Mesendoderm (in vitro differentiated cells): ENCODE measurements around the gene ALG9. TPM values are rescaled to one million over a fixed set of nuclear protein-coding genes. Genes with fewer than 3 reads are reported as not detected.

ENCODE experiments used
- DNase-seq: peaks from one replicate; pipeline ENCODE4 v3.0.0; 2013
- H2AK5ac ChIP-seq: 2 replicates; pipeline ENCODE4 v1.6.1; 2013; ENCODE audit warnings: low read length, inconsistent platforms
- H2BK120ac ChIP-seq: 2 replicates; pipeline ENCODE4 v1.6.1; 2013; ENCODE audit warnings: low read depth, mild to moderate bottlenecking, low read length, moderate library complexity, mixed read lengths
- H2BK15ac ChIP-seq: replicated peaks from 2 replicates; pipeline ENCODE4 v1.6.1; 2013; ENCODE audit warnings: low read depth, mild to moderate bottlenecking, moderate library complexity
- H2BK5ac ChIP-seq: 2 replicates; pipeline ENCODE4 v1.6.1; 2013; ENCODE audit warnings: low read length, inconsistent platforms
- H3K18ac ChIP-seq: 2 replicates; pipeline ENCODE4 v1.6.1; 2013; ENCODE audit warnings: mild to moderate bottlenecking, low read length, mixed read lengths
- H3K23ac ChIP-seq: one replicate; pipeline ENCODE4 v1.6.1; 2013; ENCODE audit warnings: low read length
- H3K27ac ChIP-seq: 2 replicates; pipeline ENCODE4 v1.5.1; 2013; ENCODE audit warnings: low read depth, mild to moderate bottlenecking, inconsistent platforms, low read length, moderate library complexity
- H3K27me3 ChIP-seq: 2 replicates; pipeline ENCODE4 v1.6.1; 2013; ENCODE audit warnings: low read length, control low read depth, mild to moderate bottlenecking, inconsistent platforms; ENCODE audit not compliant: insufficient read depth, poor library complexity
- H3K36me3 ChIP-seq: 2 replicates; pipeline ENCODE4 v1.6.1; 2013; ENCODE audit warnings: low read length, inconsistent platforms; ENCODE audit not compliant: control insufficient read depth, insufficient read depth
- H3K4ac ChIP-seq: one replicate; pipeline ENCODE4 v1.6.1; 2013; ENCODE audit warnings: low read depth, mild to moderate bottlenecking, low read length, moderate library complexity
- H3K4me1 ChIP-seq: 2 replicates; pipeline ENCODE4 v1.6.1; 2013; ENCODE audit warnings: low read depth, low read length, inconsistent platforms; ENCODE audit not compliant: control insufficient read depth
- H3K4me2 ChIP-seq: 2 replicates; pipeline ENCODE4 v1.6.1; 2013; ENCODE audit warnings: low read length
- H3K4me3 ChIP-seq: 2 replicates; pipeline ENCODE4 v1.5.1; 2013; ENCODE audit warnings: mild to moderate bottlenecking, low read length
- H3K56ac ChIP-seq: one replicate; pipeline ENCODE4 v1.6.1; 2013; ENCODE audit warnings: low read length
- H3K79me1 ChIP-seq: 2 replicates; pipeline ENCODE4 v1.6.1; 2013; ENCODE audit warnings: low read length, inconsistent platforms
- H3K79me2 ChIP-seq: 2 replicates; pipeline ENCODE4 v1.6.1; 2013; ENCODE audit warnings: mild to moderate bottlenecking, low read length; ENCODE audit not compliant: control insufficient read depth, insufficient read depth
- H3K9ac ChIP-seq: 2 replicates; pipeline ENCODE4 v1.6.1; 2013; ENCODE audit warnings: low read length, inconsistent platforms
- H4K5ac ChIP-seq: one replicate; pipeline ENCODE4 v1.6.1; 2013; ENCODE audit warnings: low read length
- H4K8ac ChIP-seq: one replicate; pipeline ENCODE4 v1.6.1; 2013; ENCODE audit warnings: low read depth, mild to moderate bottlenecking, control low read depth, low read length, moderate library complexity
- WGBS: extraction: QIAGEN DNeasy Blood & Tissue Kit; methylation state at CpG from one replicate; pipeline ENCODE4 v1.1.7; 2013; ENCODE audit warnings: low lambda C conversion rate, missing lambda C conversion rate; ENCODE audit not compliant: insufficient coverage; ENCODE audit errors: extremely low coverage; 5-methylcytosine and 5-hydroxymethylcytosine counted together
- polyA plus RNA-seq, 2 experiments: library from polyadenylated mRNA; stranded (reverse); fragments of 200-250 nt; gene quantifications; one replicate each; pipeline ENCODE4 v1.2.3, GENCODE V29; 2013

Gene ALG9
- polyA plus RNA-seq (2013, experiment 1 of 2), result 36.5 TPM
- 34.0 TPM for polyA plus RNA-seq (2013, experiment 2 of 2)

- Histone ChIP-seq H4K5ac (peak within 1 kb of the TSS; percentile 2), H2BK120ac (no peak within 1 kb of the TSS), H3K18ac (peak within 1 kb of the TSS; percentile 72), H2BK15ac (no peak within 1 kb of the TSS), H3K27me3 (no peaks in the 10 kb centered on the region), H3K27ac (peak within 1 kb of the TSS; percentile 88), H3K79me2 (no peaks in the 10 kb centered on the region), H3K4me1 (no peaks in the 10 kb centered on the region), H3K36me3 (no peaks in the 10 kb centered on the region), H2BK5ac (no peak within 1 kb of the TSS), H3K4me3 (peak within 1 kb of the TSS; percentile 77), H3K9ac (peak within 1 kb of the TSS; percentile 88), H3K23ac (no peak within 1 kb of the TSS), H3K4ac (no peak within 1 kb of the TSS), H3K4me2 (peak within 1 kb of the TSS; percentile 70), H2AK5ac (no peak within 1 kb of the TSS), H3K56ac (peak within 1 kb of the TSS; percentile 93), H3K79me1 (no peaks in the 10 kb centered on the region), H4K8ac (peak within 1 kb of the TSS; percentile 67)
- DNase-seq, result peak; percentile 90
- no CpG with 5 or more reads among the region's 51 CpGs for WGBS
These were observed at the start of gene ALG9 for GRCh38 chr11:111870886-111871692. ALG9 (minus strand) TSS chr11:111871581; CDS start chr11:111871482, 99 bp downstream.

DNA sequence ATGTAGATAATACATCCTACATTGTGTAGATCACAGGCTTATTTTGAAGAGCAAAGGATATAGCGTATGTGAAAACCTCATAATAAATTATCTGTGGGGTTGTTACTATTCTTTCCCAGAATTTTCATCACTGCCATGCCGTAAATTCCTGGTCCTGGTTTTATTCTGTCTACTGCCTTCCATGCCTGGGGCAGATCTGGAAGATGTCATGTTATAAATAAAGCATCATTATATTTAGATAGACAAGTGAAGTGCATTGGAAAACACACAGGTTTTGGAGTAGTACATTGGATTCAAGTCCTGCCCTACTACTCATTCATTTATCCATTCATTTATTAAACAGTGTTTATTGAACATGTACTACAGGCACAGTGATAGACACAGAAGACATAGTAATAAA lies 49.5 kb upstream of the ALG9 start:
- DNase-seq, result no peak
- no peak overlapping the region for H4K5ac ChIP-seq
- no peaks in the 10 kb centered on the region for H3K79me2 ChIP-seq
- no peak overlapping the region for H3K23ac ChIP-seq
- H3K4me1 ChIP-seq, result no peaks in the 10 kb centered on the region
- H3K36me3 ChIP-seq, result no peaks in the 10 kb centered on the region
- H3K56ac ChIP-seq, result no peak overlapping the region
- H3K18ac ChIP-seq, result no peak overlapping the region
- no peak overlapping the region for H2BK5ac ChIP-seq
- no peak overlapping the region for H3K4me3 ChIP-seq
- no peak overlapping the region for H3K4ac ChIP-seq
- H3K4me2 ChIP-seq, result no peak overlapping the region
- H2AK5ac ChIP-seq, result no peak overlapping the region
- H2BK15ac ChIP-seq, result no peak overlapping the region
- H3K27me3 ChIP-seq, result no peaks in the 10 kb centered on the region
- H3K9ac ChIP-seq, result no peak overlapping the region
- H4K8ac ChIP-seq, result no peak overlapping the region
- H3K79me1 ChIP-seq, result no peaks in the 10 kb centered on the region
- H3K27ac ChIP-seq, result no peak overlapping the region
- WGBS, result no CpG with 5 or more reads among the region's 2 CpGs
- no peak overlapping the region for H2BK120ac ChIP-seq

GRCh38 chr11:111918390-111919256 lies 47.2 kb upstream of the ALG9 start, which contains the start of gene C11orf52:
C11orf52 (plus strand) TSS chr11:111918913; CDS start chr11:111918973, 60 bp downstream.
- peak; percentile 93 for DNase-seq
- Histone ChIP-seq H3K56ac (peak within 1 kb of the TSS; percentile 44), H3K27ac (peak within 1 kb of the TSS; percentile 49), H2AK5ac (no peak within 1 kb of the TSS), H3K23ac (no peak within 1 kb of the TSS), H3K4me1 (no peaks in the 10 kb centered on the region), H2BK15ac (no peak within 1 kb of the TSS), H3K27me3 (no peaks in the 10 kb centered on the region), H3K4me3 (no peak within 1 kb of the TSS), H3K4ac (no peak within 1 kb of the TSS), H3K4me2 (peak within 1 kb of the TSS; percentile 10), H2BK5ac (no peak within 1 kb of the TSS), H3K18ac (no peak within 1 kb of the TSS), H2BK120ac (no peak within 1 kb of the TSS), H3K9ac (peak within 1 kb of the TSS; percentile 20), H4K8ac (no peak within 1 kb of the TSS), H4K5ac (peak within 1 kb of the TSS; percentile 50), H3K79me2 (no peaks in the 10 kb centered on the region), H3K79me1 (no peaks in the 10 kb centered on the region), H3K36me3 (no peaks in the 10 kb centered on the region)
- WGBS, result no CpG with 5 or more reads among the region's 19 CpGs

DNA sequence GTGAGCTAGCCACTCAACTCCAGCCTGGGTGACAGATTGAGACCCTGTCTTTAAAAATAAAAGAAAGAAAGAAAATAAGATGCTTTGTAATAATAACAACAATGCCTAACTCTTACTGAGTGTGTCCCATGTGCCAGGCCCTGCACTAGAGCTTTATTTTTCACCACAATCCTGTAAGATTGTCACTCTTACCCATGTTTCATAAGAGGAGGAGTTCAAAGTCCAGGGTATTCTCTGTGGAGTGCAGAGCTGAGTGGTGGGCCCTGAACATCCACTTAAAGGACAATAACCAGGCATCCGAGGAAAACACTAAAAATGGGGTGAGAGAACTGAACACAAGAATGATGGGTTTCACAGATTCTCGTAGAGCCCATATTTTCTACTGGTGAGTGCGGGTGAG lies 46.4 kb upstream of the ALG9 start:
- no peak overlapping the region for H3K9ac ChIP-seq

DNA sequence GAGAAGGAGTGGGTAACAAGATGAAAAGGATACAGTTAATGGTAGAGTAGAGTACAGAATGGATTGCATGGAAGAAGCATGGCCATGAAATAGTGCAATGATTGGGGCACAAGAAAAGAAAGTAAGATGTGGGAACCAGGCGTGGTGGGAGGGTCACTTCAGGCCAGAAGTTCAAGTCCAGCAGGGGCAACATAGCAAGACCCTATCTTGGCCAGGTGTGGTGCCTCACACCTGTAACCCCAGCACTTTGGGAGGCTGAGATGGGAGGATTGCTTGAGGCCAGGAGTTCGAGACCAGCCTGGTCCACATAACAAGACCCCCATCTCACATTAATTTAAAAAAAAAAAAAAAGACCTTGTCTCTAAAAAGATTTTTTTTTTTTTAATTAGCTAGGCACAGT lies 45.9 kb upstream of the ALG9 start:
- DNase-seq, result no peak
- Histone ChIP-seq H3K56ac (no peak overlapping the region), H2BK5ac (no peak overlapping the region), H3K4me2 (no peak overlapping the region), H2BK15ac (no peak overlapping the region), H4K5ac (no peak overlapping the region), H3K4me1 (peaks cover under 1% of the 10 kb centered on the region), H3K18ac (no peak overlapping the region), H3K36me3 (no peaks in the 10 kb centered on the region), H2AK5ac (no peak overlapping the region), H3K79me1 (no peaks in the 10 kb centered on the region), H3K23ac (no peak overlapping the region), H3K9ac (no peak overlapping the region), H3K27ac (no peak overlapping the region), H3K79me2 (no peaks in the 10 kb centered on the region), H2BK120ac (no peak overlapping the region), H3K27me3 (no peaks in the 10 kb centered on the region), H3K4me3 (no peak overlapping the region), H3K4ac (no peak overlapping the region), H4K8ac (no peak overlapping the region)
- no CpG with 5 or more reads among the region's 2 CpGs for WGBS

More for the DNA sequence above, 46.4 kb upstream of the ALG9 start:
- H2BK120ac ChIP-seq, result no peak overlapping the region
- no peak overlapping the region for H2BK15ac ChIP-seq
- H3K36me3 ChIP-seq, result no peaks in the 10 kb centered on the region
- no peak overlapping the region for H3K56ac ChIP-seq
- H3K4ac ChIP-seq, result no peak overlapping the region
- no peak overlapping the region for H2BK5ac ChIP-seq
- no peak overlapping the region for H3K27ac ChIP-seq
- H2AK5ac ChIP-seq, result no peak overlapping the region
- WGBS, result no CpG with 5 or more reads among the region's 3 CpGs
- H3K79me2 ChIP-seq, result no peaks in the 10 kb centered on the region
- H3K4me3 ChIP-seq, result no peak overlapping the region
- no peak overlapping the region for H3K18ac ChIP-seq
- H3K4me1 ChIP-seq, result no peaks in the 10 kb centered on the region
- H3K79me1 ChIP-seq, result no peaks in the 10 kb centered on the region
- no peak overlapping the region for H3K4me2 ChIP-seq
- H3K23ac ChIP-seq, result no peak overlapping the region
- no peak overlapping the region for H4K8ac ChIP-seq
- no peak for DNase-seq
- H4K5ac ChIP-seq, result no peak overlapping the region
- H3K27me3 ChIP-seq, result no peaks in the 10 kb centered on the region
